AG08396 (cell line): Measurements from ENCODE around the gene CDX4.
"Not testable (repeated sequence)": the region's sequence is repeated elsewhere in the genome, so short reads cannot be mapped to it uniquely, and the experiment has no call there.

Experiments used
- DNase-seq: peaks from one replicate; pipeline ENCODE4 v3.0.0; 2012; ENCODE audit warnings: low spot score, mixed read lengths

The CDX4 gene, protein sequence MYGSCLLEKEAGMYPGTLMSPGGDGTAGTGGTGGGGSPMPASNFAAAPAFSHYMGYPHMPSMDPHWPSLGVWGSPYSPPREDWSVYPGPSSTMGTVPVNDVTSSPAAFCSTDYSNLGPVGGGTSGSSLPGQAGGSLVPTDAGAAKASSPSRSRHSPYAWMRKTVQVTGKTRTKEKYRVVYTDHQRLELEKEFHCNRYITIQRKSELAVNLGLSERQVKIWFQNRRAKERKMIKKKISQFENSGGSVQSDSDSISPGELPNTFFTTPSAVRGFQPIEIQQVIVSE

GRCh38 chrX:73446831-73447230, at the start of gene CDX4:
TSS of gene CDX4 (plus strand) at chrX:73447053. CDS start at chrX:73447254, 201 bp downstream.
- no peak for DNase-seq

GRCh38 chrX:73398185-73398914, 48.5 kb upstream of the CDX4 start:
- no peak for DNase-seq

DNA sequence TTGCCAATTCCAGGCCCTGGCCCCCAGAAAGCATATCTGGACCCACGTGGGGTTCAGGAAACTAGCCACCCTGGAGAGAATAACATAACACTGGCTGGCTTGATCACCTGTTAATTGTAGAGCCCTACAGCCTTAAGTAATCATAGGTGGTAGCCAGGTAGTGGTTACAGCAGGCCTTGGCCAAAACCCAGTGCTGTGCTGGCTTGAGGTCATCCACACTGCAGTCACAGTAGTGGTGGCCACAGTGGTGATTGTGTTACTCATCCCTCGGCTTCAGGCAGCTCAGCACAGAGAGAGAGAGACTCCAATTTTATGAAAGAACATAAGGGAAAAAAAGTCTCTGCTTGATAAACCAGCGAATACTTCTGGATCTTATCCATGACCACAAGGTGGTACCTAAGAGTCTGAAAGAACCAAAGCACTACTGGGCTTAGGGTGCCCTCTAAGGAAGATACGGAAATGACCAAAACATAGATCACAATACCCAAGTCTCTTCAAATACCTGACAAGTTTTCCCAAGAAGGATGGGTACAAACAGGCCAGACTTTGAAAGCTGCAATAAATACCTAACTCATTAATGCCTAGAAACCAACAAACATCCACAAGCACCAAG, 46.6 kb upstream of the CDX4 start:
- no peak for DNase-seq

GRCh38 chrX:73401591-73402266, 45.1 kb upstream of the CDX4 start:
- DNase-seq, result no peak

DNA sequence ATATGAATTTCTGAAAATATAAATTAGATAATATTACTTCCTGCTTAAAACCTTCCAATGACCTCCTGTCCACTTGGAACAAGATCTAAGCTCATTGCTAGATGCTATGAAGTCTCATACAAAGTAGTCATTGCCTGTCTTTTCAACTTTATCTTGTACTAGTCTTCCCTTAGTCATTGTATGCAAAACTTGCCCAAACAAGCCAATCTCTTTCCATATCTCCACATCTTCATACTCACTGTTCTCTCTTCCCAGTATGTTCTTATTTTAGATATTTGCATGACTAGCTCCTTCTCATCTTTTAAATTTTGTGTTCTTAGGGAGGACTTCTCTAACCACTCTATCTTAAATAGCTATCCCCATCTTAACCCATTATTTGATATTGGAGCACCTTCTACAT, 33.9 kb upstream of the CDX4 start:
- no peak for DNase-seq

- DNase-seq, result no peak
These were observed 500 bp downstream of the CDX4 start for GRCh38 chrX:73447311-73447794.

DNA sequence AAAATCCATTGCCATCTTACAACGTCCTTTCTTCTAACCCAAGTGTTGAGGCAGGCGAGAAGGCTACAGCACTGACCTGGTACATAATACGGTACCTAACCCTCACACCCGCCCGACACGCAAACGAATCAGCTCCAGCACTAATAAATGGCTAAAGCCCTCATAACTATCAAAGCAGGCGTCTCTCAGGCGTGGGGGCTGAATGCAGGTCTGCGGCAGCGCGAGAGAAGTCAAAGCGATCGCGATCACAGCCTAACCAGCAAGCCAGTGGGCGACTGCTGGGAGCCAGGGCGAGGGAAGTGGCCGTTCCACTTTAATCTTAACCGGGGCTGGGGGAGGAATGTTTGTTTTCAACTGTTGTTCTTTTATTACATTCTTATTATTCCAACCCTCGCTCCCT, 1.5 kb downstream of the CDX4 start:
- no peak for DNase-seq

- DNase-seq, result no peak
These were observed 8.3 kb downstream of the CDX4 start for GRCh38 chrX:73455171-73455570.

GRCh38 chrX:73457306-73457705, 10.5 kb downstream of the CDX4 start:
- DNase-seq, result no peak

DNA sequence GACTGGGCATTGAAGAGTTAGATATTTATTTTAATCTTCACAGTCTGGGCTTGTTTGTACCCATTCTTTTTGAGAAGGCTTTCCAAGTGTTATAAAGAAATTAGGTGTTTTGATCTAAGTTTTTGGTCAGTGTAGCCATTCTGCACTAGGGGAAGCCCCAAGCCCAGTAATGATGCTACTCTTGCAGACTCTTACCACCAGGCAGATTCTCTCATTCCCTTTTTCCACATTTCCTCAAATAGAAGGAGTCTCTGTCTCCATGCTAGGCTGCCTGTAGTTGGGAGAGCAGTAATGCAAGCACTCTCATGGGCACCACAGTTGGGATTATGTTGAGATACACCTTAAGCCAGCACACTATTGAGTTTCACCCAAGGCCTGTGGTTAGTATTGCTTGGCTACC, 21.5 kb downstream of the CDX4 start:
- DNase-seq, result no peak

GRCh38 chrX:73478961-73479360, 32.1 kb downstream of the CDX4 start:
- DNase-seq, result no peak

DNA sequence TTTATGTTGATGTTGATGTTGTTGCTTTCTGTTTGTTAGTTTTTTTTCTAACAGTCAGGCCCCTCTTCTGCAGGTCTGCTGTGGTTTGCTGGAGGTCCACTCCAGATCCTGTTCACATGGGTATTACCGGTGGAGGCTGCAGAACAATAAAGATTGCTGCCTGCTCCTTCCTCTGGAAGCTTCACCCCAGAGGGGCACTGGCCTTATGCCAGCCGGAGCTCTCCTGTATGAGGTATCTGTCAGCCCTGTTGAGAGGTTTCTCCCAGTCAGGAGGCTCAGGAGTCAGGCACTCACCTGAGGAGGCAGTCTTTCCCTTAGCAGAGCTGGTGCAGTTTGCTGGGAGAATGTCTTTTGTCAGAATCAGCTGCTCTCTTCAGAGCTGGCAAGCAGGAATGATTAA, 34.7 kb downstream of the CDX4 start:
- DNase-seq, result no peak

DNA sequence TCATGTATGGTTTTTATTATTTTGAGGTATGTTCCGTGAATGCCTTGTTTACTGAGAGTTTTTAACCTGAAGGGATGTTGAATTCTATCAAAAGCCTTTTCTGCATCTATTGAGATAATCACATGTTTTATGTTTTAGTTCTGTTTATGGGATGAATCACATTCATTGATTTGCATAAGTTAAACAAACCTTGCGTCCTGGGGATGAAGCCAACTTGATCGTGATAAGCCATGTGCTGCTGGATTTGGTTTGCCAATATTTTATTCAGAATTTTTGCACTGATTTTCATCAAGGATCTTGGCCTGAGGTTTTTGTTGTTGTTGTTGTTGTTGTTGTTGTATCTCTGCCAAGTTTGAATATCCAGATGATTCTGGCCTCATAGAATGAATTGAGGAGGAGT, 43.8 kb downstream of the CDX4 start:
- DNase-seq, result no peak

GRCh38 chrX:73492178-73492577, 45.3 kb downstream of the CDX4 start:
- not testable (repeated sequence) for DNase-seq
